Neural crest cell (in vitro differentiated cells): ENCODE results near the gene TAX1BP1. TPM values are rescaled to one million over a fixed set of nuclear protein-coding genes. Genes with fewer than 3 reads are reported as not detected.
A peak's percentile ranks its signal among the peaks of the same experiment; 100 is the strongest.

ENCODE experiments used
- DNase-seq: peaks from one replicate; pipeline ENCODE4 v3.0.0; 2021; ENCODE audit warnings: low read depth, mixed read lengths, low spot score
- H3K27ac Mint-ChIP-seq: one replicate; pipeline ENCODE4 v1.8.0; 2021; ENCODE audit warnings: mild to moderate bottlenecking, mixed read lengths; ENCODE audit not compliant: unreplicated experiment
- H3K27me3 Mint-ChIP-seq: 2 replicates; pipeline ENCODE4 v1.8.0; 2021; ENCODE audit warnings: low read depth, mild to moderate bottlenecking, mixed read lengths
- H3K36me3 Mint-ChIP-seq: 2 replicates; pipeline ENCODE4 v1.8.0; 2021; ENCODE audit warnings: low read depth, mild to moderate bottlenecking, mixed read lengths
- H3K4me1 Mint-ChIP-seq: 2 replicates; pipeline ENCODE4 v1.8.0; 2021; ENCODE audit warnings: mixed read lengths
- H3K4me3 Mint-ChIP-seq: one replicate; pipeline ENCODE4 v1.8.0; 2021; ENCODE audit warnings: mild to moderate bottlenecking, mixed read lengths
- H3K9me3 Mint-ChIP-seq: 2 replicates; pipeline ENCODE4 v1.8.0; 2021; ENCODE audit warnings: mixed read lengths
- total RNA-seq: library from RNA; stranded (reverse); gene quantifications from 2 replicates; pipeline ENCODE4 v1.2.1, GENCODE V29; 2021
- TF ChIP-seq, protein P1 (sequence below): fragments of 200-600 bp; sonication (generic); conservative IDR thresholded peaks from 2 replicates; pipeline ENCODE4 v1.5.0; 2021; ENCODE audit warnings: antibody characterized with exemption, mild to moderate bottlenecking

TAX1BP1 gene
- total RNA-seq, 1 donor from 2014 or later = 47.1 TPM

DNA sequence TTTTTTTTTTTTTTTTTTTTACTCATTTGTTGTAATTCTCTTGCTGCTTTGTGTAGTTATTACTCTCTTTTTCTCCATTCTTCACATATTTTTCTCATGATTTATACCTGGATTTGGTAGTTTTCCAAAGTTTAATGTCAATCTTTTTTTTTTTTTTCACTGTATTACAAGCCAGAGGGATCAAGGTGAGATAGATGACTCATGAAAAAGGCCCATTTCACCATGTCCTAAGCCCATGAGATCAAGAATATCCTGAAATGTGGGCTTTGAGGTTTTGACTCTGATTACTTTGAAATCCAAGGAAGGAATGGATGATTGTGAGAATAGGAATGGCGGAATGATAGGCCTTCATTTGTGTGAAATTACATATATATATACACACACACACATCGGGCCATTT, 31.1 kb downstream of the TAX1BP1 start:
- Mint-ChIP-seq H3K4me1 (no peaks in the 10 kb centered on the region), H3K27me3 (no peaks in the 10 kb centered on the region), H3K4me3 (no peak overlapping the region), H3K36me3 (peaks cover 5% of the 10 kb centered on the region), H3K27ac (no peak overlapping the region), H3K9me3 (no peaks in the 10 kb centered on the region)
- TF ChIP-seq, protein P1, sequence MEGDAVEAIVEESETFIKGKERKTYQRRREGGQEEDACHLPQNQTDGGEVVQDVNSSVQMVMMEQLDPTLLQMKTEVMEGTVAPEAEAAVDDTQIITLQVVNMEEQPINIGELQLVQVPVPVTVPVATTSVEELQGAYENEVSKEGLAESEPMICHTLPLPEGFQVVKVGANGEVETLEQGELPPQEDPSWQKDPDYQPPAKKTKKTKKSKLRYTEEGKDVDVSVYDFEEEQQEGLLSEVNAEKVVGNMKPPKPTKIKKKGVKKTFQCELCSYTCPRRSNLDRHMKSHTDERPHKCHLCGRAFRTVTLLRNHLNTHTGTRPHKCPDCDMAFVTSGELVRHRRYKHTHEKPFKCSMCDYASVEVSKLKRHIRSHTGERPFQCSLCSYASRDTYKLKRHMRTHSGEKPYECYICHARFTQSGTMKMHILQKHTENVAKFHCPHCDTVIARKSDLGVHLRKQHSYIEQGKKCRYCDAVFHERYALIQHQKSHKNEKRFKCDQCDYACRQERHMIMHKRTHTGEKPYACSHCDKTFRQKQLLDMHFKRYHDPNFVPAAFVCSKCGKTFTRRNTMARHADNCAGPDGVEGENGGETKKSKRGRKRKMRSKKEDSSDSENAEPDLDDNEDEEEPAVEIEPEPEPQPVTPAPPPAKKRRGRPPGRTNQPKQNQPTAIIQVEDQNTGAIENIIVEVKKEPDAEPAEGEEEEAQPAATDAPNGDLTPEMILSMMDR = no peak
- DNase-seq = no peak

DNA sequence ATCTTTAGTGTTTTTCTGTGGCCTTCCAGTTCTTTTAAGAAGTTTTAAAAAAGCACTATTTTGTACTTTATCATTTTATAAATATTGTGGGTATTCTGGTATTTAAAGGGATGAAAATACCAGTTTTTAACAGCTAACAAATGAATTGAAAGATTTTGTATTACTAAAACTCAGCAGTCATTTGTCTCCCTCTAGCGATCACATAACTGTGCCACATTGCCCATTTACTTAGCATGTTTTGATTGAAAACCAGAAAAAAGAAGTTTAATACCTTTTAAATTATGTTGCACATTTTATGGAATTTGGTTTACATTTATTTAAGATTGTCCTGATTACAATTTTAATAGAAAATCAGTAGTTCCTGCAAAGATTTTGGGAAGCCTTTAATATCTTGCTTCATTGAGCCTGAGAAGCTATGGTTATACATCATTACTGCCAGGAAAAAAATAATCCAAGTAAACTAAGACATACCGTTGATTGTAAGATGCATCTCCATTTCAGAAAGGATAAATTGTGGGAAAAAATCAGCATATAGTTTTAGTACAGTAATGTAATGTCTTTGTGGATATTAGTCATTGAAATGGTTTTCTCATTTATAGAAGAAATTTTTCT, 34.9 kb downstream of the TAX1BP1 start:
- TF ChIP-seq, protein P1 = peak; percentile 77
- H3K4me3 Mint-ChIP-seq = no peak overlapping the region
- no peak overlapping the region for H3K27ac Mint-ChIP-seq
- DNase-seq = no peak
- H3K4me1 Mint-ChIP-seq = no peaks in the 10 kb centered on the region
- no peaks in the 10 kb centered on the region for H3K27me3 Mint-ChIP-seq
- H3K36me3 Mint-ChIP-seq = peaks cover 2% of the 10 kb centered on the region
- no peaks in the 10 kb centered on the region for H3K9me3 Mint-ChIP-seq

DNA sequence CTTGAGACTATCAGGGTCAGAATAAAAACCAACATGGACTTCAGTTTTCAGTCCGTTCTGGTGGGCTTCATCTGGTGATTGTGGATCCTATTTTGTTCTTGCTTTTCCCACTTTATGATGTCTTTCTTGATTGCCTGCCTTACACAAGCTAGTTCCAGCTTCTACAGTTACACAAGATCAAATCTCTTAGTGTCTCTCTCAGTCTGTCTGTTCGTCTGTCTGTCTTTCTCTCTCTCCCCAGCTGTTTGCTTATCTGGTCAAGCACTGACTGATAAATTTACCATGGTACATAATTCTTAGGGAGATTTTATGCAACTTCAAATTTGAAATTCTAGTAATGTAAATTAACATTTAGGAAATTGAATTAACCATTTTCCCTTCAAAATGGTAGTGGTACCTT, 35.8 kb downstream of the TAX1BP1 start:
- H3K27ac Mint-ChIP-seq = no peak overlapping the region
- H3K4me3 Mint-ChIP-seq = no peak overlapping the region
- H3K36me3 Mint-ChIP-seq = peaks cover 2% of the 10 kb centered on the region
- TF ChIP-seq, protein P1 = no peak
- no peak for DNase-seq
- H3K27me3 Mint-ChIP-seq = no peaks in the 10 kb centered on the region
- no peaks in the 10 kb centered on the region for H3K9me3 Mint-ChIP-seq
- H3K4me1 Mint-ChIP-seq = no peaks in the 10 kb centered on the region

DNA sequence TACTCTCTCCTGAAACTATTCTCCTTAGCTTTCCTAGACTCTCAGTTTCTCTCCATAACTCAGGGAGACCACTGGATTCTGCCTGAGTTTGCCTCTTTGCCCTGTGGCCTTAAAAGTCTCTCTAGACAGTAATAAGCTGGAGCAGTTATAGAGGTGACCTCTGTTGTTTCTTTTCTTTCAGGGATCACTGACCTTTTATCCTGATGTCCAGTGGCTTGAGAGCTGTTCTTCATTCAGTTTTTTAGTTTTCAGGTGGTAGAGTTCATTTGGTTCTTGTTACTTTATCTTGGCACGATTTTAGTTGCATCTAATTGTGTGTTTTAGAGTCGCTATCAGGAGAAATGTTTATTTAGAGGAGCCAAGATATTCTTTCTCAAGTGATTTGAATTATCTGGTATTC, 37.7 kb downstream of the TAX1BP1 start:
- no peak for DNase-seq
- Mint-ChIP-seq H3K27ac (no peak overlapping the region), H3K9me3 (no peaks in the 10 kb centered on the region), H3K4me3 (no peak overlapping the region), H3K36me3 (no peaks in the 10 kb centered on the region), H3K4me1 (no peaks in the 10 kb centered on the region), H3K27me3 (no peaks in the 10 kb centered on the region)
- TF ChIP-seq, protein P1 = no peak

DNA sequence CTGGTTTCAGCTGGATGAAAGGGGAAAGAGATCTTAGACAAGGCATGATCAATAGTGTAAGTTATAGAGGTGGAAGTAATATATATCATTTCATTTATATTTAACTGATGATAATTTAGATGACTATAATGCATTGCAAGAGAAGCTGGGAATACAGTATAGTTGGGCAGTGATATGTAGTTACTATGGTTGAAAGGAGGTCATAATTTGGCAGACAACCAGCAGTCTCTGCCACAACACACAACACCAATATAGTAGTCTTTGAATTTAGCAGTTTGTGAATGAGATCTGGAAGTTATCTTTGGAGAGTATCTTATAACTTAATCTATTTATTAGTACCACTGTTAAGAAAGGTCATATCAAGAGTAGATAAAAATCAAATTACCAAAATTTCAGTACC, 39.9 kb downstream of the TAX1BP1 start:
- Mint-ChIP-seq H3K4me3 (no peak overlapping the region), H3K27me3 (no peaks in the 10 kb centered on the region), H3K4me1 (no peaks in the 10 kb centered on the region), H3K9me3 (no peaks in the 10 kb centered on the region), H3K36me3 (no peaks in the 10 kb centered on the region), H3K27ac (no peak overlapping the region)
- no peak for DNase-seq
- TF ChIP-seq, protein P1 = no peak
